HEK293 (cell line): Measurements from ENCODE around the gene PSRC1.

ENCODE experiments used
- CTCF ChIA-PET: fragments of 350-600 bp; formaldehyde crosslinking; extraction: SDS; loops from one replicate; lab custom pipeline; 2021; ENCODE audit warnings: antibody characterized with exemption; lab: Yijun Ruan, JAX
- POLR2A ChIA-PET: fragments of 300-600 bp; formaldehyde crosslinking; extraction: SDS; loops from one replicate; lab custom pipeline; 2020; ENCODE audit warnings: antibody characterized with exemption, inconsistent platforms; lab: Yijun Ruan, JAX
- H3K27ac ChIP-seq: fragments of 200-500 bp; sonication (Bioruptor generic); 2 replicates; pipeline ENCODE4 v1.5.1; 2014; ENCODE audit warnings: low read depth, low read length, control low read depth, inconsistent platforms; ENCODE audit errors: extremely low read depth
- H3K36me3 ChIP-seq, 2 experiments: fragments of 200-500 bp in 1 of 2; sonication (Bioruptor generic) in 1 of 2; 1 replicate in 1 of 2; 2 replicates in 1 of 2; pipeline ENCODE4 v1.5.1; 2014 to 2017; ENCODE audit warnings: inconsistent platforms in 2 of 2, low read length in 2 of 2; ENCODE audit not compliant: control insufficient read depth in 2 of 2, insufficient read depth in 1 of 2
- H3K4me1 ChIP-seq: fragments of 200-500 bp; sonication (Bioruptor generic); 2 replicates; pipeline ENCODE4 v1.5.1; 2014; ENCODE audit warnings: mild to moderate bottlenecking, low read length, inconsistent platforms; ENCODE audit not compliant: control insufficient read depth, insufficient read depth
- H3K4me3 ChIP-seq: 2 replicates; pipeline ENCODE4 v1.5.1; 2011; ENCODE audit warnings: low read depth, mild to moderate bottlenecking, control low read depth, low read length, moderate library complexity
- H3K9me3 ChIP-seq: fragments of 200-500 bp; sonication (Bioruptor generic); 2 replicates; pipeline ENCODE4 v1.5.1; 2014; ENCODE audit warnings: low read depth, low read length, inconsistent platforms; ENCODE audit not compliant: control insufficient read depth, insufficient read depth
- BCL11A ChIP-seq: fragments of 450-650 bp; formaldehyde crosslinking; IDR thresholded peaks from 2 replicates; pipeline ENCODE4 v1.5.1; 2016; ENCODE audit warnings: low read depth, missing biosample characterization, missing genetic modification characterization
- BCL6B ChIP-seq: fragments of 450-650 bp; formaldehyde crosslinking; IDR thresholded peaks from 2 replicates; pipeline ENCODE4 v1.5.1; 2017; ENCODE audit warnings: missing biosample characterization, missing genetic modification characterization
- EGR2 ChIP-seq: fragments of 450-650 bp; formaldehyde crosslinking; IDR thresholded peaks from 2 replicates; pipeline ENCODE4 v1.5.1; 2016; ENCODE audit warnings: low read depth, missing biosample characterization, missing genetic modification characterization
- KLF16 ChIP-seq: fragments of 450-650 bp; formaldehyde crosslinking; IDR thresholded peaks from 2 replicates; pipeline ENCODE4 v1.5.1; 2017; ENCODE audit warnings: missing biosample characterization, missing genetic modification characterization
- PRDM1 ChIP-seq: fragments of 450-650 bp; formaldehyde crosslinking; IDR thresholded peaks from 2 replicates; pipeline ENCODE4; 2016; ENCODE audit warnings: missing biosample characterization, missing genetic modification characterization
- ZBTB21 ChIP-seq: fragments of 450-650 bp; formaldehyde crosslinking; IDR thresholded peaks from 2 replicates; pipeline ENCODE4 v1.5.1; 2017; ENCODE audit warnings: missing biosample characterization, missing genetic modification characterization
- ZFHX2 ChIP-seq: fragments of 450-650 bp; formaldehyde crosslinking; conservative IDR thresholded peaks from 2 replicates; pipeline ENCODE4 v1.5.1; 2016; ENCODE audit warnings: missing biosample characterization, missing genetic modification characterization
- ZFP3 ChIP-seq: fragments of 450-650 bp; formaldehyde crosslinking; IDR thresholded peaks from 2 replicates; pipeline ENCODE4 v1.5.1; 2016; ENCODE audit warnings: low read depth, missing biosample characterization, missing genetic modification characterization
- ZNF138 ChIP-seq: fragments of 450-650 bp; formaldehyde crosslinking; IDR thresholded peaks from 2 replicates; pipeline ENCODE4 v1.5.1; 2016; ENCODE audit warnings: missing biosample characterization, missing genetic modification characterization, borderline replicate concordance
- ZNF175 ChIP-seq: fragments of 450-650 bp; formaldehyde crosslinking; IDR thresholded peaks from 2 replicates; pipeline ENCODE4 v1.5.1; 2016; ENCODE audit warnings: missing biosample characterization, missing genetic modification characterization
- ZNF18 ChIP-seq: fragments of 450-650 bp; formaldehyde crosslinking; IDR thresholded peaks from 2 replicates; pipeline ENCODE4 v1.5.1; 2016; ENCODE audit warnings: missing biosample characterization, missing genetic modification characterization
- ZNF37A ChIP-seq: fragments of 450-650 bp; IDR thresholded peaks from 2 replicates; pipeline ENCODE4 v1.5.1; 2018; ENCODE audit warnings: missing biosample characterization, missing genetic modification characterization
- ZNF394 ChIP-seq: fragments of 450-650 bp; formaldehyde crosslinking; IDR thresholded peaks from 2 replicates; pipeline ENCODE4 v1.5.1; 2016; ENCODE audit warnings: missing biosample characterization, missing genetic modification characterization, mild to moderate bottlenecking, moderate library complexity, borderline replicate concordance
- ZNF398 ChIP-seq: fragments of 450-650 bp; formaldehyde crosslinking; IDR thresholded peaks from 2 replicates; pipeline ENCODE4 v1.5.1; 2017; ENCODE audit warnings: missing biosample characterization, missing genetic modification characterization
- ZNF449 ChIP-seq: fragments of 450-650 bp; formaldehyde crosslinking; IDR thresholded peaks from 2 replicates; pipeline ENCODE4 v1.5.1; 2017; ENCODE audit warnings: missing biosample characterization, mild to moderate bottlenecking, missing genetic modification characterization, moderate library complexity
- ZNF488 ChIP-seq: fragments of 450-650 bp; formaldehyde crosslinking; IDR thresholded peaks from 2 replicates; pipeline ENCODE4 v1.5.1; 2016; ENCODE audit warnings: missing biosample characterization, missing genetic modification characterization
- ZNF555 ChIP-seq: fragments of 450-650 bp; formaldehyde crosslinking; conservative IDR thresholded peaks from 2 replicates; pipeline ENCODE4 v1.5.1; 2017; ENCODE audit warnings: missing biosample characterization, mild to moderate bottlenecking, missing genetic modification characterization, inconsistent platforms
- ZNF626 ChIP-seq: fragments of 450-650 bp; sonication (Bioruptor Pico); formaldehyde crosslinking; IDR thresholded peaks from 2 replicates; pipeline ENCODE4 v1.5.1; 2018; ENCODE audit warnings: missing biosample characterization, missing genetic modification characterization, inconsistent platforms
- ZNF843 ChIP-seq: fragments of 450-650 bp; formaldehyde crosslinking; IDR thresholded peaks from 2 replicates; pipeline ENCODE4 v1.5.1; 2016; ENCODE audit warnings: missing biosample characterization, missing genetic modification characterization
- ZSCAN30 ChIP-seq: fragments of 450-650 bp; IDR thresholded peaks from 2 replicates; pipeline ENCODE4 v1.5.1; 2018; ENCODE audit warnings: missing biosample characterization, mild to moderate bottlenecking, missing genetic modification characterization, moderate library complexity

Gene PSRC1

GRCh38 chr1:109319114-109319513, 36.2 kb upstream of the PSRC1 start:
- ChIA-PET POLR2A (no interaction called here), CTCF (interaction anchor here (1.0 kb wide), 1 partner anchor 55 kb away, joined by 4 read pairs; no protein-coding TSS in a partner anchor)
- no peak for TF ChIP-seq ZNF175 (tag by site-specific recombination)
- TF ChIP-seq EGR2 (tag by site-specific recombination) = peak; percentile 40; the same call in 1 of the 2 replicates
- H3K4me3 ChIP-seq = no peak overlapping the region
- H3K9me3 ChIP-seq = no peaks in the 10 kb centered on the region
- no peaks in the 10 kb centered on the region for H3K4me1 ChIP-seq
- H3K36me3 ChIP-seq = peaks cover 43 to 95% of the 10 kb centered on the region in 2 experiments
- no peak overlapping the region for H3K27ac ChIP-seq

- H3K27ac ChIP-seq = no peak overlapping the region
- CTCF ChIA-PET = interaction anchor here (0.6 to 1.0 kb wide), 6 partner anchors 9 to 216 kb away, joined by 3 read pairs; no protein-coding TSS in a partner anchor
- POLR2A ChIA-PET = no interaction called here
- no peak for TF ChIP-seq ZNF37A (tag by site-specific recombination)
- TF ChIP-seq BCL6B (tag by site-specific recombination) = no peak
- TF ChIP-seq ZFP3 (tag by site-specific recombination) = no peak
- no peak for TF ChIP-seq ZNF626 (tag by site-specific recombination)
- TF ChIP-seq ZNF138 (tag by site-specific recombination) = no peak
- no peaks in the 10 kb centered on the region for H3K4me1 ChIP-seq
- no peak overlapping the region for H3K4me3 ChIP-seq
- no peaks in the 10 kb centered on the region for H3K9me3 ChIP-seq
- peaks cover 29 to 92% of the 10 kb centered on the region in 2 experiments for H3K36me3 ChIP-seq
These were observed 33.6 kb upstream of the PSRC1 start for GRCh38 chr1:109316506-109316905.

GRCh38 chr1:109315288-109315687, 32.3 kb upstream of the PSRC1 start:
- Histone ChIP-seq H3K27ac (no peak overlapping the region), H3K9me3 (no peaks in the 10 kb centered on the region), H3K36me3 (peaks cover 22 to 87% of the 10 kb centered on the region in 2 experiments; a peak in 2 of 3 replicates), H3K4me3 (no peak overlapping the region), H3K4me1 (no peaks in the 10 kb centered on the region)
- TF ChIP-seq ZBTB21 (tag by site-specific recombination) = no peak
- no peak for TF ChIP-seq ZNF488
- peak; percentile 52; the same call in 1 of the 2 replicates for TF ChIP-seq ZFHX2 (tag by site-specific recombination)
- TF ChIP-seq ZNF394 = no peak
- peak; percentile 81 for TF ChIP-seq EGR2 (tag by site-specific recombination)
- no peak for TF ChIP-seq BCL11A (tag by site-specific recombination)
- ChIA-PET POLR2A (no interaction called here), CTCF (no interaction called here)

GRCh38 chr1:109314795-109315194, 31.9 kb upstream of the PSRC1 start:
- Histone ChIP-seq H3K4me3 (no peak overlapping the region), H3K36me3 (peaks cover 19 to 82% of the 10 kb centered on the region in 2 experiments; a peak in 2 of 3 replicates), H3K9me3 (no peaks in the 10 kb centered on the region), H3K4me1 (no peaks in the 10 kb centered on the region), H3K27ac (no peak overlapping the region)
- POLR2A ChIA-PET = no interaction called here
- CTCF ChIA-PET = no interaction called here
- TF ChIP-seq ZNF138 (tag by site-specific recombination) (no peak), ZNF449 (tag by site-specific recombination) (no peak), ZNF398 (tag by site-specific recombination) (no peak), ZSCAN30 (tag by site-specific recombination) (no peak), PRDM1 (tag by site-specific recombination) (no peak), KLF16 (tag by site-specific recombination) (no peak), ZNF843 (tag by site-specific recombination) (no peak), ZNF18 (tag by site-specific recombination) (no peak), ZNF555 (tag by site-specific recombination) (no peak)
